ENCODE data around the gene INO80D.
"Not testable (repeated sequence)": the region's sequence is repeated elsewhere in the genome, so short reads cannot be mapped to it uniquely, and the experiment has no call there.

INO80D gene

GRCh38 chr2:205986334-205986733, 99.6 kb downstream of the INO80D start:
- H3K4me3 ChIP-seq, H3K27ac ChIP-seq: not testable (repeated sequence)

GRCh38 chr2:205984381-205984780, 101.6 kb downstream of the INO80D start:
- Histone ChIP-seq H3K4me3 (no peak overlapping the region), H3K27ac (no peak overlapping the region)

GRCh38 chr2:205982776-205983327, 103.1 kb downstream of the INO80D start:
- Histone ChIP-seq H3K4me3 (no peak overlapping the region), H3K27ac (no peak overlapping the region)

- not testable (repeated sequence) for H3K27ac ChIP-seq, H3K4me3 ChIP-seq
Observed at GRCh38 chr2:205978728-205979127, 107.2 kb downstream of the INO80D start.

GRCh38 chr2:205977699-205978098, 108.3 kb downstream of the INO80D start:
- not testable (repeated sequence) for H3K4me3 ChIP-seq, H3K27ac ChIP-seq

- H3K4me3 ChIP-seq, H3K27ac ChIP-seq: not testable (repeated sequence)
Observed at GRCh38 chr2:205976934-205977659, 108.9 kb downstream of the INO80D start.

- Histone ChIP-seq H3K4me3 (no peak overlapping the region), H3K27ac (no peak overlapping the region)
Observed at GRCh38 chr2:205976120-205976814, 109.7 kb downstream of the INO80D start.

GRCh38 chr2:205975082-205975949, 110.7 kb downstream of the INO80D start:
- H3K27ac ChIP-seq, result no peak overlapping the region
- H3K4me3 ChIP-seq, result no peak overlapping the region

- no peak overlapping the region for H3K4me3 ChIP-seq
- no peak overlapping the region for H3K27ac ChIP-seq
Observed at GRCh38 chr2:205972113-205972512, 113.9 kb downstream of the INO80D start.

- no peak overlapping the region for H3K4me3 ChIP-seq
- H3K27ac ChIP-seq, result no peak overlapping the region
Observed at GRCh38 chr2:205970348-205970747, 115.6 kb downstream of the INO80D start.

GRCh38 chr2:205969584-205969983, 116.4 kb downstream of the INO80D start:
- no peak overlapping the region for H3K4me3 ChIP-seq
- H3K27ac ChIP-seq, result no peak overlapping the region

GRCh38 chr2:205967391-205968075, 118.4 kb downstream of the INO80D start:
- no peak overlapping the region for H3K4me3 ChIP-seq
- no peak overlapping the region for H3K27ac ChIP-seq

GRCh38 chr2:205965707-205966106, 120.3 kb downstream of the INO80D start:
- H3K4me3 ChIP-seq, result no peak overlapping the region
- H3K27ac ChIP-seq, result no peak overlapping the region

- Histone ChIP-seq H3K4me3 (no peak overlapping the region), H3K27ac (no peak overlapping the region)
Observed at GRCh38 chr2:205964111-205964761, 121.7 kb downstream of the INO80D start.

GRCh38 chr2:205959521-205959920, 126.5 kb downstream of the INO80D start:
- Histone ChIP-seq H3K27ac (no peak overlapping the region), H3K4me3 (no peak overlapping the region)

GRCh38 chr2:205957452-205958154, 128.4 kb downstream of the INO80D start:
- Histone ChIP-seq H3K27ac (no peak overlapping the region), H3K4me3 (no peak overlapping the region)

GRCh38 chr2:205954707-205955106, 131.3 kb downstream of the INO80D start:
- no peak overlapping the region for H3K4me3 ChIP-seq
- H3K27ac ChIP-seq, result no peak overlapping the region

- H3K27ac ChIP-seq, result no peak overlapping the region
- H3K4me3 ChIP-seq, result no peak overlapping the region
Observed at GRCh38 chr2:205952282-205952681, 133.7 kb downstream of the INO80D start.

- H3K4me3 ChIP-seq, result no peak overlapping the region
- H3K27ac ChIP-seq, result no peak overlapping the region
Observed at GRCh38 chr2:205948883-205949282, 137.1 kb downstream of the INO80D start.

Data from skin epidermis (tissue), 12 donors.